NCI-H146 (cell line): ENCODE measurements around the gene TRIM22.
"Not testable (repeated sequence)": the region's sequence is repeated elsewhere in the genome, so short reads cannot be mapped to it uniquely, and the experiment has no call there.

ENCODE experiments used
- DNase-seq: peaks from one replicate; lab custom pipeline; 2025; lab: John Stamatoyannopoulos, UW

The TRIM22 gene

GRCh38 chr11:5689551-5689983, at the start of gene TRIM22:
TSS of gene TRIM22 (plus strand) at chr11:5689790. CDS start at chr11:5696233, 6,443 bp downstream.
- no peak for DNase-seq

- DNase-seq = no peak
Measured at GRCh38 chr11:5639953-5640352, 49.6 kb upstream of the TRIM22 start.

GRCh38 chr11:5643585-5643984, 46.0 kb upstream of the TRIM22 start:
- no peak for DNase-seq

- no peak for DNase-seq
Measured at GRCh38 chr11:5646139-5646538, 43.5 kb upstream of the TRIM22 start.

GRCh38 chr11:5655474-5655873, 34.1 kb upstream of the TRIM22 start:
- no peak for DNase-seq

- not testable (repeated sequence) for DNase-seq
Measured at GRCh38 chr11:5656956-5657355, 32.6 kb upstream of the TRIM22 start.

GRCh38 chr11:5658318-5658717, 31.3 kb upstream of the TRIM22 start:
- no peak for DNase-seq

GRCh38 chr11:5663511-5663910, 26.1 kb upstream of the TRIM22 start:
- DNase-seq = no peak

- no peak for DNase-seq
Measured at GRCh38 chr11:5665051-5665570, 24.5 kb upstream of the TRIM22 start.

- no peak for DNase-seq
Measured at GRCh38 chr11:5665746-5666401, 23.7 kb upstream of the TRIM22 start.

GRCh38 chr11:5666402-5666793, 23.2 kb upstream of the TRIM22 start:
- no peak for DNase-seq

GRCh38 chr11:5671831-5672230, 17.8 kb upstream of the TRIM22 start:
- DNase-seq = no peak

- DNase-seq = no peak
Measured at GRCh38 chr11:5674391-5674790, 15.2 kb upstream of the TRIM22 start.

- no peak for DNase-seq
Measured at GRCh38 chr11:5679811-5680210, 9.8 kb upstream of the TRIM22 start.

GRCh38 chr11:5682890-5683441, 6.6 kb upstream of the TRIM22 start:
- not testable (repeated sequence) for DNase-seq

- not testable (repeated sequence) for DNase-seq
Measured at GRCh38 chr11:5683620-5684019, 6.0 kb upstream of the TRIM22 start.

GRCh38 chr11:5684036-5684645, 5.4 kb upstream of the TRIM22 start:
- no peak for DNase-seq

GRCh38 chr11:5684646-5685362, 4.8 kb upstream of the TRIM22 start, which contains the start of gene TRIM5:
TSS of gene TRIM5 (minus strand) at chr11:5685074. CDS start at chr11:5680177, 4,897 bp downstream.
- DNase-seq = no peak

GRCh38 chr11:5686426-5686825, 3.2 kb upstream of the TRIM22 start:
- no peak for DNase-seq

- DNase-seq = no peak
Measured at GRCh38 chr11:5688482-5688881, 1.1 kb upstream of the TRIM22 start.

- no peak for DNase-seq
Measured at GRCh38 chr11:5690216-5690615, 626 bp downstream of the TRIM22 start.

- no peak for DNase-seq
Measured at GRCh38 chr11:5690736-5691135, 1.1 kb downstream of the TRIM22 start.
